Activated CD4-positive, alpha-beta T cell treated with anti-CD3 and anti-CD28 coated beads, Interleukin-2, Interleukin-4, amounts not matched to agents 100 ng/mL and 50 ng/mL, durations not matched to agents 16 hours and 8 hours (primary cell): ENCODE data around the gene NDUFS3.
"Not testable (repeated sequence)": the region's sequence is repeated elsewhere in the genome, so short reads cannot be mapped to it uniquely, and the experiment has no call there.

Source experiments
- DNase-seq: peaks from one replicate; pipeline ENCODE4 v3.0.0-alpha.2; 2020; ENCODE audit warnings: low spot score

Gene NDUFS3

DNA sequence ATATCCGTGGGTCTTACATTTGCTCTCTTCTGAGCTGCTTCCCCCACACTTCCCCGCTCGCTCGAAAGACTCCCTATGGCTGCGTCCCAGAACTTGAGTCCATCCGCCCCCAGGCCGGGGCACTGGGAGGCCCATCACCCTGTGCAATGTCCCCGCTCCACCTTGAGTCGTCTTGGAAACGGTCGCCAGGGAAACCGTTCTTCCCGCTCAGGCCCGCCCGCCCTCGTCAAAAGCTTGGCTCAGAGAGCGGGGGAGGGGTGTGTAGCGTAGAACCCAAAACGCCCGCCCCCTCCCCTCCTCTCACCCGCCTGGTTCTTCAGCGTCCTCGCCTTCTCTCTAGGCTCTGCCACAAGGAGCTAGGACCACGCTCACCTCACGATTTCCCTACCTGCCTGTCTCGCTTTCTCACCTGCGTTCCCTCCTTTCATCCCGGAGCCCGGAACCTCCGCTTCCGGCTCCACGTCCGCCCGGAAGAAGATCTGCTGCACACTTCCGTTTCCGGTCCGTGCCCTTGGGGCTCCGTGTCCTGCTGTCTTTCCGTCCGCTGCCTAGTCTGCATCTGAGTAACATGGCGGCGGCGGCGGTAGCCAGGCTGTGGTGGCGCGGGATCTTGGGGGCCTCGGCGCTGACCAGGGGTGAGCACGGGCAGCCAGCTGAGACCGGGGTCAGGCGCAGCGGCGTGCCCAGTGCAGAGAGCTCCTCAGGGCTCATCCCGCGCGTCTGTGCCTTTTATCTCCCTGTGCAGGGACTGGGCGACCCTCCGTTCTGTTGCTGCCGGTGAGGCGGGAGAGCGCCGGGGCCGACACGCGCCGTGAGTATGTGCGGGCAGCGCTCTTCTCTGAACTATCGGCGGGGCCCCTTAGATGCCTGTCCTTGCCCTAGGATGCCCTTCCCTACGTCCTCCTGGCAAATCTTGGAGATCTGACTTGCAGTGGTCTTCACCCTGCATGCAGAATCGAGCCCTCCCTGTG is at the start of gene NDUFS3, which contains the start of gene KBTBD4:
Gene NDUFS3 (plus strand): TSS at position 551 of the 971 bp plus-strand sequence. CDS start 18 bp downstream, at position 569.
Gene KBTBD4 (minus strand): TSS at position 447 of the 971 bp plus-strand sequence. CDS start 19 bp downstream, at position 428.
- peak; percentile 90 for DNase-seq

DNA sequence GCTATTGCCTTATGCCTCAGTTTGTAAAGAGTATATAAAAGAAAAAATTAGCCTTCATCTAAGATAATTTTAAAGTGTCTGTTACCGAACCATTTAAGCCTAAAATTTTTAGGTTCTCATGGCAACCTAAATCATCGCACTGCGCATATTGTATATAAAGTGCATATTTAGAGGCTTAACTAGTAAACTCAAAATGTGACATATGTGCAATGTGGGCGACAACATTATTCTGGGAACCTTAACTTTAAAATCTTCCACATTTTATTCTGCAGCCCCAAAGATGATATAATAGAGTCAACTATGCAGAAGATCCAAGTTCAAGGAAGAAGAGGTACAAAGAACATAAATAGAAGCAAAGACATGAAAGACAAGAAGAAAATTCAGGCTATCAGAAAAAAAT is 48.9 kb upstream of the NDUFS3 start:
- no peak for DNase-seq

- DNase-seq = not testable (repeated sequence)
These were observed 48.2 kb upstream of the NDUFS3 start for GRCh38 chr11:47530721-47531120.

DNA sequence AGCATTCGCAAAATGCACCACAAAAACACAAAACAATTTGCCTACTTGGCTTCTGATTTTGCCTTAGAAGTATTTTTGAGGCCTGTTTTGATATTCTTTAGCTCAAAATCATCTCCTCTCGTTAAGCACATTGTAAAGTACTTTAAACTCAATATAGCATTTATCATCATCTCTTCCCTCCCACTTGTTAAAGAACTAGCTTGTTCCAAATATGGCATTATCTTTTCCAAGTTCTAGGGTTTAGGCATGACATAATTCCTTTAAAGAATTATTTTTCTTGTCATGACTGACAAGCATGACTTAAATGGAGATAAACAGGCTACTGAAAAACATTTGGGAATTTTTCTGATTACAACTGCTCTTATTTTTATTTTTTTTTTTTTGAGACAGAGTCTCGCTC is 47.2 kb upstream of the NDUFS3 start:
- DNase-seq = no peak

DNA sequence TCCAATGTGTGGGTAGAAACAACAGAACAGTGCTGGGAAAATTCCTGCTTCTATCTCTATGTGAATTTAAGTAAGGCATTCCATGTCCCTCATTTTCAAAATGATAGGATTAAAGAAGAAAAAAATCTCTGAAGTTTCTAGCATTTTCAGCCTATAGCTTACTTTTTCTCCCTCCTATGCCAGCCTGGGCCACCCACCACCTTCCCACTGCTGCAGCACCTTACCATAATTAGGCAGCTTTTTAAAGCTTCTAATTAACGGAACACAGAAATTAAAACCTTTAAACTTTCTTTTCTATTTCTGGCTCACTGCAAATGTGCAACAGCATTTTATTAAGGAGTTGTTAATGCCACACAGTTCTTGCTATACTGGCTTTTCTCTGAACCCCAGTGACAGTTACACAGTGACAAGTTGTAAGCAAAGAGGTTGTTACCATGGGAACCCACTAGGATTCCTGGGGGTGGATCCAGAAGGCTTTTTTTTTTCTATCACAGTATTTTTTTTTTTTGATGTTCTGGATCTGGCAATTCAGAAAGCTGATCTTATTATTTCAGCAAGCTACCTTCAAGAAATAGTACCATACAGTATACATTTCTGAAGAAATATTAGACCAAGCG is 46.2 kb upstream of the NDUFS3 start:
- no peak for DNase-seq

DNA sequence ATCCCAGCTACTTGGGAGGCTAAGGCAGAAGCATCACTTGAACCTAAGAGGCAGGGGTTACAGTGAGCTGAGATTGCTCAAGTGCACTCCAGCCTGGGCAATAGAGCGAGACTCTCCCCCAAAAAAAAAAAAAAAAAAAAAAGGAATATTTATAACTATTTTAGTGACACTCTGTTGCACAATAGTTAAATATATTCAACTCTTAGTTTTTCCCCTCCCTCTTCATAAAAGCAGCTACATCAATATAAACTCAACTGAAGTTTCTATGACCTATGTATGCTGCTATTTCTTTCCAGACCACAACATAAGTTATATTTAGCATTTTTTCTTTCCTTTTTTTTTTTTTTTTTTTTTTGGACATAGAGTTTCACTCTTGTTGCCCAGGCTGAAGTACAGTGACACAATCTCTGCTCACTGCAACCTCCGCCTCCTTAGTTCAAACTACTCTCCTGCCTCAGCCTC is 45.2 kb upstream of the NDUFS3 start:
- DNase-seq = no peak

DNA sequence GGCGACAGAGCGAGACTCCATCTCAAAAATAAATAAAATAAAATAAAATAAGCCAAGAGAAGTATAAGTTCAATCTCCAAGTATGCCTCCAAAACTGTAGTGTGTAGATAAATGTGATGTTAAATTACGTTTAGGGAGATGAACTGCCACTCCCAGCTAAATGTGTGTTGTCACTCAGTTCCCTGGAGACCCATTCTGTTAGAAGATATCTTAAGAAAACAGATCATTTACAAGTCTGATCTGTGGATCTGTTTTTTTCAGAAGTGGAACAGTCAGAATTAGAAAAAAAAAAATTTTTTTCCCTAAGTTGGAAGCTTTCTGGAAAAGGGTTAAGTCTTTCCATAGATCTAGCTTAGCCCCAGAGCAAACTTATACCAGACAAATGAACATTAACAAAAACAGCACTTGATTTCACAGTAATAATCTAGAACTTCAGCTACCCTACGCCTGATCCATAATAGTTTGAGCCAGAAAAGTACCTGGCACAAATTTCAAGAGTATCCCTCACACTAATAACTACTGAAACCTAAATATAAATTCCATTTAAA is 44.1 kb upstream of the NDUFS3 start:
- DNase-seq = no peak

DNA sequence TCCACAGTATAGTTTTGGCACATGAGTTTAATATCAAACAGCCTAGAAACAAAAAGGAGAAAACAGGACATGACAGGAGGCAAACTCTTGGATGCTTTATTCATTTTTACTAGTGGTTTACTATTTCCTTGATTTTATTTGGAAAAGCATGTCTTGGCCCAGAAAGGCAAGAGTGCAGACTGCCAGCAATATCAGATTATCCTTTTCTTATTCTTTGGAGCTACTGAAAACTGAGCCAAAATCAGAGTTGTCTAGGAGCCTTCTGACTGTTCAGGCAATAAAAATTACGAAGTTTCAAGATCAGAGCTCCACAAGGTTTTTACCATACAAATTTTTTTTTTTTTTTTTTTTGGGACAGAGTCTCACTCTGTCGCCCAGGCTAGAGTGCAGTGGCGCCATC is 42.0 kb upstream of the NDUFS3 start:
- no peak for DNase-seq

DNA sequence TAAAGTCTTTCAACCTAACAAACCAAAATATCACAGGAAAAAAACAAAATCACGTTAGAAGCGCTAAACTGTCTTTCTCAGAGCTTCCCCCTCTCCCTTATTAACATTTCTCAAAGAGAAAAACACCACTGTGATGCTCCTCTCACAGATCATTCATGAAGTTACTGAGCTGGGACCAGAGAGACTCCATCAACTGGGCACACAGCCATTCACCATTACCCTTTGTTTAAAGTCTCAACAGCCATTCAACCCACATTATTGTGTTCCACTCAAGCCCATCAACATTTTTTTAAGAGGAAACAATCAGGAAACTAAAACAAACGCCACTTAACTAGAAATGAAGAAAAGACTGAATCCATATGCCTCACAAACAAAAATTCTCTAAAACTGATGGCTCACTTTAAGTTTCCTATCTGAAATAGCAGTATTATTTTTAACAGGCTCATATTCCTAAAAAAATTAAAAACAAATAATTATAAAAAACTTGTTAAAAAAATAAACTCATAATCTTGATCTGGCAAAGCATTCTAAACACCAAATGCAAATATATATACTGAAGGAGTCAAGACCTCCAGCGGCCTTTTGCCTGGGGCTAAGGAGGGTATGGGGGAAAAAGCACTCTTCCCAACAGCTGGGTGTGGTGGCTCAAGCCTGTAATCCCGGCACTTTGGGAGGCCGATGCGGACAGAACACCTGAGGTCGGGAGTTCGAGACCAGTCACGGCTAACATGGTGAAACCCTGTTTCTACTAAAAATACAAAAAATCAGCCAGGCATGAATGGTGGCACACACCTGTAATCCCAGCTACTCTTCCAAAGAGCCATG is 39.9 kb upstream of the NDUFS3 start:
- no peak for DNase-seq

DNA sequence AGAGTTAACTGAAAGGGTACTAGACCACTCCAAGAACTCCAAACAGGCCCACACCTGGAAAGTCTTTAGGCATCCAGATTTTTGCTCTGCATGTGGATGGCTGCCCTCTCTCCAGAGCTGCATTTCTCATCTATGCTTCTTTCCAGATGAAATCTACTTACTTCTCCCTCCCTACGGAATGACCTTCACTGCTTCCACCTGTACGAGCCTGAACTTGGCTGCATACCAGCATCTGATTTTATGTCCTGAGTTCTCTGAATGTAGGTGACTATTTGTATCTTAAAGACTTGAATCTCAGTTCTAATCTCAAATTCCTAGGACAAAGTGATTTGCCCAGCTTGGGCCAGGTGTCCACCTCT is 39.2 kb upstream of the NDUFS3 start:
- DNase-seq = no peak

GRCh38 chr11:47541070-47541469 is 37.8 kb upstream of the NDUFS3 start:
- DNase-seq = no peak

- no peak for DNase-seq
These were observed 33.6 kb upstream of the NDUFS3 start for GRCh38 chr11:47545298-47545697.

DNA sequence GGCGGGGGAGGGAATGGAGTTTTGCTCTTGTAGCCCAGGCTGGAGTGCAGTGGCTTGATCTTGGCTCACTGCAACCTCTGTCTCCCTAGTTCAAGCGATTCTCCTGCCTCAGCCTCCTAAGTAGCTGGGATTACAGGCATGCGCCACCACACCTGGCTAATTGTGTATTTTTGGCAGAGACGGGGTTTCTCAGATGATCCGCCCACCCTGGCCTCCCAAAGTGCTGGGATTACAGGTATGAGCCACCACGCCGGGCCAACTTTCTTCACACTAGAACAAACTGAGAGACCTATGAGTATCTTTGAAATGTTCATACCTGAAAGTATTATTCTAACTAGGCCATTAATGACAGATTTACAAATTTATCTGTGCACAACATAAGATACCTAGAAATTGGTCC is 32.6 kb upstream of the NDUFS3 start:
- not testable (repeated sequence) for DNase-seq

DNA sequence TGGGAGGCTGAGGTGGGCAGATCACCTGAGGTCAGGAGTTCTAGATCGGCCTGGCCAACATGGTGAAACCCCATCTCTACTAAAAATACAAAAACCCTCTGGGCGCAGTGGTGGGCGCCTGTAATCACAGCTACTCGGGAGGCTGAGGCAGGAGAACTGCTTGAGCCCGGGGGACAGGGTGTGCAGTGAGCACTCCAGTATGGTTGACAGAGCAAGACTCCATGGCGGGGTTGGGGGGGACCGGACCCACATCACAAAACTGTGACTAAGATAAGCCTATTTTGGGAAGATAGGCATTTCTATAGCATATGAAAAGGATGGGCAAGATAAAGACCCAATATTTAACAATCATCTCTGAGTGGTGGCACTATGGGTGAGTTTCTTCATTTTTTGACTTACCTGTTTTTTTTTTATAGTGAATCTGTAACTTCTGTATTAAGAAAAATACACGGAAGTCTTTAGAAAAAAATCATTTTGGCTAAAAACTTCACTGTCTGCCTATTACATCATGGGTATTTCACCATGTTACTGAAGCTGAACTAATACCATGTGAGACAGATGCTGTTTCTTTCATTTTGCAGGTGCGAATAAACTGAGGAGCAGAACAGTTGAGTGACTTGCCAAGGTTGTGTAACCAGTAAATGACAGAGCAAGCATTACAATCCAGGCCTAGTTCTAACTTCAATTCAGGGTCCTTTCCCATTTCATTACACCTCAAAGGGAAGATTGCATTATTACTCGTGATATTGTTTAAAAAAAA is 28.4 kb upstream of the NDUFS3 start:
- DNase-seq = no peak

- DNase-seq = peak; percentile 34
These were observed 27.8 kb upstream of the NDUFS3 start for GRCh38 chr11:47551086-47551485.

- peak; percentile 19 for DNase-seq
These were observed 26.8 kb upstream of the NDUFS3 start for GRCh38 chr11:47552056-47552565.

DNA sequence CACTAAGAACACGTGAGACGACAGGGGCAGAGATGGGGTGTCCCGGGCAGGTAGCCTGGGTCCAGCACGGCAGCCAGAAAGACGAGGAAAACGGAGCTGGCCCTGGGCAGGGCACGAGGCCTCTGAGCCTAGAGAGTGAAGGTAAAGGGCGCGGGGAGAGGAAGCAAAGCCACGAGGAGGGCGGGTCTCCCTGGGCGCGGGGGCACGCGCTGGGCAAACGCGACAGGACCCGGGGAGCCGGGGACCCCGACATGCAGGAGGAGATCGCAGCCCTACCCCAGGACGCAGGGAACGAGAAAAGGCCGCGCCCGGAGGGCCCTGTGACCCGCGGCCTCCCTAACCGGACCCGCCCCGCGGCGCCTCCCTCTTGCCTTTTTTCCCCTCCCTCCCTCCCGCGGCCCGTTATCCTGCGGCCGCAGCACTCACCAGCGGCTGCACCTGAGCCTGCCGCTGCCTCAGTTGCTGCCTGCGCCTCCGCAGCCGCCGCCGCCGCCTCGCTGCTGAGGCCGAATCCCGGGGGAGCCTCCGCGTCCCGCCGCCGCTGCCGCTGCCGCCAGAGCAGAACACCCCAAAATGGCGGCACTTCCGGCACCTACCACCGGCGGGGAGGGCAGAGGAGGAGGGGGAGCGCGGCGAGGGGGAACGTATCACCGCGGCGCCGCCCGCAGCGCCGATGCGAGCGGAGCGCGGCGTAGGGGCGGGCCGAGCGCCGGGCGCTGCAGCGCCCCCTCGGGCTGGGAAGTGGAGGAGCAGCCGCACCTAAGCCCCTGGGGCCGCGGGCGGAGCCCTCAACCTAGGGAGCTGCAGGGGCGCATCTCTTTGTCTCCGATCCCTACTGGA is 26.1 kb upstream of the NDUFS3 start, which contains the start of gene CELF1:
Gene CELF1 (minus strand): TSS at position 567 of the 840 bp plus-strand sequence. CDS start 53,609 bp downstream, outside the sequence.
- peak; percentile 93 for DNase-seq

DNA sequence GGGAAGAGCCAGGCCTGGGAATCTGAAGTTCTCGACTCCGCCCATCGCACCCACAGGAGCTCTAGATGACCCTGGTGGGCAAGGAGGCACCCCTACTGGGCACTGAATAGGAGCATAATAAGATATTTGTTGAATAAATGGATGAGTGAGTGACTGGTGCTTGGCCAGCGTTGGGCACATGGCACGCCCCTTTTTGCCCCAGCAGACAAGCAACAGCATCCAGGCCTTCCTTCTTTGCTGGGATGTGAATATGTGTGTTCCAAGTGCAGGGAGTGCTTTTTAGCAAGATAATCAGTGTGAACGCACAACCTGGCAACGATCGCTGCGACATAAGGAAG is 25.5 kb upstream of the NDUFS3 start:
- no peak for DNase-seq

- DNase-seq = not testable (repeated sequence)
These were observed 21.9 kb upstream of the NDUFS3 start for GRCh38 chr11:47557004-47557403.

DNA sequence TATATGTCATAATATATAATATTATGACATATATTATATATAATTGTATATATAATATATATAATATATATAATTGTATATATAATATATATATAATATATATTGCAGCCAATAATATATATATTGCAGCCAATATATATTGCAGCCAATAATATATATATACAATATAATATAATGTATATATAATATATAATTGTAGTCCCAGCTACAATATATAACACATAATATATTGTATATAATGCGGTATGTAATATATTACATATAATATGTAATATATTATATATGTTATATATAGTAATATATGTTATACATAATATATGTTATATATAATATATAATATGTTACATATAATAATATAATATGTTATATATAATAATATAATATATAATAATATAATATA is 20.2 kb upstream of the NDUFS3 start:
- no peak for DNase-seq
